ENCODE data around the gene ACAP2.

Gene ACAP2

GRCh38 chr3:195284842-195285241 is 158.0 kb downstream of the ACAP2 start:
- no peak for FAIRE-seq

- no peak for FAIRE-seq
Observed at GRCh38 chr3:195282961-195283360, 159.9 kb downstream of the ACAP2 start.

DNA sequence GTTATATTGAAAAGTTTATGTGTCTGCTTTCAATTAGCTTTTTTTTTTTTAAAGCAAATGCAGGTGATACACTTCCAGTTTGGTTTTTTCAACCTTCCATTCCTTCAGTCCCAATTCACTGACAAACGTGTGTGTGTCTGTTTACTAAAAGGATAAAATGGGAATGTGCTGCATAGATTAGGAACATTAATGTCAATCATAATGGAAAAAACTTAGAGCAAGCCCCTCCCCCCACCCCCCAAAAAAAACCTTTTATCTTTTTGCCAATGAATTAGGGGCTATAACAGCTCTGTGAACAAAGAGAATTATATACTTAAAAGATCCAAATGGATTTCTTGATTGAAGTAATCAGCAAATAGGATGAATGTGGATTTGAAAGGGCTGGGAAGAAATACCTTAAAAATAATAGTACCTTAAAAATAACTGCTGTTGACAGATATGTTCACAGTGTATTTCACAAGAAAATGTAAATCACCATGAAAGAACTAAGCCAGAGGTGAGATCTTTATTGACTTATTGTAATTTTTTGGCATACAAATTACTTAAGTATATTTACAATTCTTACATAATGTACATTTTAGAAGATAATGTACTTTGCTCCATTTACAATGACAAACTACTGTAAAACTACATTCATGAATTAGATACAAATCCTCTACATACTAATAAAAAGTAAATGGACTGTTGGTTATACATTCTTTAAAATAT is 168.4 kb downstream of the ACAP2 start:
- FAIRE-seq = no peak

GRCh38 chr3:195271410-195272243 is 171.2 kb downstream of the ACAP2 start:
- FAIRE-seq = no peak

DNA sequence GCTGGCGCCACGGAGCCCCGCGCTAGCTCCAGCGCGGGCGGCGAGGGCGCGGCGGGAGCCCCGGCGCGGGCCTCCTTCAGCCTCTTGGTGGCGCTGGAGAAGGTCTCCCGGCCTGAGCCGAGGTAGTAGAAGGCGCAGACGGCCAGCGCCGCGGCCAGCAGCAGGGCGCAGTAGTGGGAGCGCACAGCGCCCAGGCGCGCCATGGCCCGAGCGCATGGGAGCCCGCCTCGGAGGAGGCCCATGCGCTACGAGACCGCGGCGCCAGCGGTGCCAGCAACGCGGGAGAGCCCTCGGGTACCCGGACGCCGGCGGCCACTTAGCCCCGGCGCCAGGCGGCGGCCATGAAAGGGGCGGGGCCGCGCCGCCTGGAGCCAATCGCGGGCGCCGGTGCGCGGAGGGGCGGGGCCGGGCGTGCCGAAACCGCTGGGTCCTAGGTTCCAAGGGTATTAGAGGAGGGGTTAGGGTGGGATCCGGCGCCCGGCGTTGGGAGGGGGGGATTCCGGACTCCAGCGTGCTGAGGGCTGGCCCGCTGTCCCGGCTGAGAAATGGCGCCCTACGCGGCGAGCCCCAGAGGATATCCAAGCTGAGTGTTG is 171.9 kb downstream of the ACAP2 start, which contains the start of gene XXYLT1:
Gene XXYLT1 (minus strand): TSS at position 343 of the 593 bp plus-strand sequence. CDS start 101 bp downstream, at position 242.
- no peak for FAIRE-seq

GRCh38 chr3:195270079-195270816 is 172.6 kb downstream of the ACAP2 start:
- FAIRE-seq = no peak

DNA sequence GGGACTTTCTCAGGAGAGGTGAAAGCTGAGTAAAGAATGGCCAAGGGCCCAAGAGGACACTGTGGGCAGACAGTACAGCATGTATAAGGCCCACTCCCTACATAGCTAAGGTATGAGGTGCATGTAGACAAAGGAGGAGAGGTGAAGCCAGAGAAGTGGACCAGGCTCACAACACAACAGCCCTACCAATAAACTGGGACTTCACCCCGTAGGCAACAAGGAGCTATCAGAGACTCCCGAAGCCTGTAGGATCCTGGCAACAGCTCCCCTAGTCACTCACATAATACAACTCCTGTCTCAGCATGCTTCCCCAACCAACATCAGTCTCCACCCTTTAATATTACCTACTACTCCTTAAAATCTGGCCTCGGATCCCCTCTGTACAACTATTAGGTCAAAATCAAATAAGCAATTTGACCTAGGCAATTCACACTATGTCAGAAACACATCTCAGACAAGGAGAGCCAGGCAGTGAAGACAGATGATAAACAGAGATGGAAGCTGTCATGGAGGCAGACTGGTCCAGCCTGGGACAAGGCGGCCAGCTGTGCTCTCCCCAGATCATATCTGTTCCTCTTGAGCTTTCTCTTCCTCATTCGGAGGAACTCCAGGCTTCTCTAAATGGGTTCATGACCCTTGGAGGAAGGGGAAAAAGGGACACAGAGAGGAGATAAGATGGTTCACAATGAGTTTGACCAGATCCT is 173.3 kb downstream of the ACAP2 start:
- FAIRE-seq = no peak

- FAIRE-seq = no peak
Observed at GRCh38 chr3:195268576-195269309, 174.1 kb downstream of the ACAP2 start.

- no peak for FAIRE-seq
Observed at GRCh38 chr3:195267096-195267495, 175.7 kb downstream of the ACAP2 start.

DNA sequence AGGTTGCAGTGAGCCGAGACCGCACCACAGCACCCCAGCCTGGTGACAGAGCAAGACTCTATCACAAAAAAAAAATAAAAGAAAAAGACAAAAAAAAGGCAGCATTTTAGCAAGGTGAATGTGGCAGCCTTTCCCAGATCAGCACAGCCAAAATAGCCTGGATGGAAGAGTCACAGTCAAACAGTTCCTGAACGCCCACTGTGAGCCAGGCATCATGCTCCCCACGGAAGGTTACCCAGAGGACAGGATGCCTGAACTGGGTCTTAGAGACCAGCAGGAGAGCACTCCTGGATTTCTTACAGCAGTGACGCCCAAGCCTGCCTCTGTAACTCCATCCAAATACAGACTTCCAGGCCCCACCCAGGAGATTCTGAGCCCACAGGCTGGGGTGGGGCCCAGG is 176.4 kb downstream of the ACAP2 start:
- no peak for FAIRE-seq

DNA sequence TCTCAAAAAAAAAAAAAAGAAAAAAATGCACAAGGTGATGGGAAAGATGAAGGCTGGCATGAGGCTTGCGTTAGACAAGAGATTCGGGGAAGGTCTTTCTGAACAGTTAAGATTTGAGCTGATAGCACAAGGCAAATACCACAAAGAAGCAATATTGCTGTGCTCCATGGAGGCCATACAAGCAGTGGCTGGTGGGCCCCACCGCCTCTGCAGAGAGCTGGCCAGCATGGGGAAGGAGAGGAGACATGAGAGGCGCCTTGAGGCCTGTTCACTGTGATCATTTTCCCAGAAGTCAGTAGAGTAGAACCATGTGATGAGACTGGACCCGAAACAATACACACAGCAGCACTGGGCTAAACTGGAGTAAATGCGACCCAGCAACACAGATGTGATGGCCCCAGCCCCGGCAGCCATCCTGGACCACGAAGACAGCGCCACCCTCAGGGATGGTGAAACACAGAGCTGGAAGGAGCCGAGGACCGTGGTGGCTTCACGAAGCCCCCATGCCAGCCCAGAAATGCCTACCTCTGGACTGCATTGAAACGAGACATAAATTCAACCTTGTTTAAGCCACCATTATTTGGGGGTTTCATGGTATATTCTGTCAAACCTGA is 177.3 kb downstream of the ACAP2 start:
- FAIRE-seq = no peak

DNA sequence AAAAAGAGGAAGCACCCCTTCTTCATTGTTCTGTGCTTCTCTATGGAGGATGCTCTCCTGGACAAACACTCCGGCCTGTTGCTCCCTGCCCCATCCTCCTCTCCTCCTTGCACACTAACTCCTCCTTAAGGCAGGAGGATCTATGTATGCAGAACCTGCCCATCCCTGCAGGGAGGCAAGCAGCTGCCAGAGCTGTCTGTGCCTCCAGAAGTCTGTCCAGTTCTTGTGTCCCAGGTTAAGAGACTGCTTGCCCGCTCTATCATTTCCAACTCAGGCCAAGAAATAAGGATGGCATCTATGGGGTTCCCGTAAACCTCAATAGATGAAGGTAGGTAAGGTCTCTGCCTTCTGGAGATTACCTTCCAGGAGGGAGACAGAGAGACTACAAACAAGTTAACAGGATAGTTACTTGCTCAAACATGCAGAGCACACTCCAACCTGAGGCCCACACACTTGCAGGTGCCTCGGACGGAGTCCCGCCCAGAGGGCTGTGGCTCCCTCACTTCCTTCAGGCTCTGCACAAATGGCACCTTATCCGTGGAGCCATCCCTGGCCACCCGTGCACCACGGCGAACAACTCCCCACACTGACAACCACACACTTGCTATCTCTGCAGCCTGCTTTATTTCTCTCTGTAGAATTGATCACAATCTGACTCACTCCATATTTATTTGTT is 178.8 kb downstream of the ACAP2 start:
- no peak for FAIRE-seq

- no peak for FAIRE-seq
Observed at GRCh38 chr3:195263193-195263924, 179.5 kb downstream of the ACAP2 start.

GRCh38 chr3:195261925-195262324 is 180.9 kb downstream of the ACAP2 start:
- no peak for FAIRE-seq

- FAIRE-seq = no peak
Observed at GRCh38 chr3:195260280-195260905, 182.4 kb downstream of the ACAP2 start.

- FAIRE-seq = no peak
Observed at GRCh38 chr3:195259475-195260279, 183.1 kb downstream of the ACAP2 start.

DNA sequence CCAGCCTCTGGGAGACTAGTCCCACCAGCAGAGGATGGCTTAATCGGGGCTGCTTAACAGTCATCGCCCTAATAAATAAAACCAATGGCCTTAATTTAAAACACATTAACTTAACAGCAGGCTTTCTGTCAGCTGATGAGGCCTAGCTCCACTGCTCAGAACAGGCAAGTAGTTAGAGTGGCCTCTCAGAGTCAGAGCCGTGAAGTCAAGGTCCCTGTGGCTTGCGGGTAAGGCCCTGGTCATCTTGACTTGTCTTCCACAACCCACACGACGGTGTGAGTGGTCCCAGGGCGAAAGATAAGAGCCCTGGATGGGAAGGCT is 183.7 kb downstream of the ACAP2 start:
- no peak for FAIRE-seq

- FAIRE-seq = no peak
Observed at GRCh38 chr3:195258449-195259153, 184.2 kb downstream of the ACAP2 start.
